ENCODE measurements around the gene KCNIP1. TPM values are rescaled to one million over a fixed set of nuclear protein-coding genes. Genes with fewer than 3 reads are reported as not detected.

KCNIP1 gene
- total and polyA plus RNA-seq, 8 donors, result 0.20 to 0.73 (median 0.31) TPM; not detected in 3

DNA sequence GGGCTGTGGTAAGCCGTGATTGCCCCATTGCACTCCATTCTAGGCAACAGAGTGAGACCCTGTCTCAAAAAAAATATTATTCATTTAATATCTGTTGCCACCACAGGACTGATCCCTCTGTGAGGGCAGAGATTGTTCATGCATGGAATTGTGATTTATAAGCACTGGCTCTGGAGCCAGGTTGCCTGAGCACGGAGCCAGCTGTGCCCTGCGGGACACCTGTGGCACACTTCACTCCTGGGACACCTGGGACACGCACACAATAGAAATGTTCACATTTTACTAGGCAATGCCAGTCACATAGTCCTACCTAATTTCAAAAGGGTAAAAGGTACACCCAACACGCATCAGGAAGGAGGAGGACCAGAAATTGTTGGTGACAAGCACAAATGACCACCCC, 196.7 kb downstream of the KCNIP1 start:
- Histone ChIP-seq H3K27ac (no peak overlapping the region), H3K27me3 (peaks cover 0 to 57% (median 0%) of the 10 kb centered on the region in 3 donors), H3K36me3 (no peaks in the 10 kb centered on the region), H3K9me3 (no peaks in the 10 kb centered on the region), H3K4me3 (no peak overlapping the region), H3K4me1 (no peaks in the 10 kb centered on the region)
- TF ChIP-seq POLR2AphosphoS5 (IDR thresholded peaks at IDR 0.05) (no peak), POLR2A (IDR thresholded peaks at IDR 0.05) (no peak), EP300 (IDR thresholded peaks at IDR 0.05) (no peak)
- TF ChIP-seq, protein P1, sequence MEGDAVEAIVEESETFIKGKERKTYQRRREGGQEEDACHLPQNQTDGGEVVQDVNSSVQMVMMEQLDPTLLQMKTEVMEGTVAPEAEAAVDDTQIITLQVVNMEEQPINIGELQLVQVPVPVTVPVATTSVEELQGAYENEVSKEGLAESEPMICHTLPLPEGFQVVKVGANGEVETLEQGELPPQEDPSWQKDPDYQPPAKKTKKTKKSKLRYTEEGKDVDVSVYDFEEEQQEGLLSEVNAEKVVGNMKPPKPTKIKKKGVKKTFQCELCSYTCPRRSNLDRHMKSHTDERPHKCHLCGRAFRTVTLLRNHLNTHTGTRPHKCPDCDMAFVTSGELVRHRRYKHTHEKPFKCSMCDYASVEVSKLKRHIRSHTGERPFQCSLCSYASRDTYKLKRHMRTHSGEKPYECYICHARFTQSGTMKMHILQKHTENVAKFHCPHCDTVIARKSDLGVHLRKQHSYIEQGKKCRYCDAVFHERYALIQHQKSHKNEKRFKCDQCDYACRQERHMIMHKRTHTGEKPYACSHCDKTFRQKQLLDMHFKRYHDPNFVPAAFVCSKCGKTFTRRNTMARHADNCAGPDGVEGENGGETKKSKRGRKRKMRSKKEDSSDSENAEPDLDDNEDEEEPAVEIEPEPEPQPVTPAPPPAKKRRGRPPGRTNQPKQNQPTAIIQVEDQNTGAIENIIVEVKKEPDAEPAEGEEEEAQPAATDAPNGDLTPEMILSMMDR (IDR thresholded peaks at IDR 0.05), result no peak
- no peak for DNase-seq
- intact Hi-C loops (cut with DNase I; ENCODE audit: low total_unique reads), result no loop called here
- 80 to 89% (median 84%) methylated on average over 5 of the region's 5 CpGs for WGBS, 5 donors

DNA sequence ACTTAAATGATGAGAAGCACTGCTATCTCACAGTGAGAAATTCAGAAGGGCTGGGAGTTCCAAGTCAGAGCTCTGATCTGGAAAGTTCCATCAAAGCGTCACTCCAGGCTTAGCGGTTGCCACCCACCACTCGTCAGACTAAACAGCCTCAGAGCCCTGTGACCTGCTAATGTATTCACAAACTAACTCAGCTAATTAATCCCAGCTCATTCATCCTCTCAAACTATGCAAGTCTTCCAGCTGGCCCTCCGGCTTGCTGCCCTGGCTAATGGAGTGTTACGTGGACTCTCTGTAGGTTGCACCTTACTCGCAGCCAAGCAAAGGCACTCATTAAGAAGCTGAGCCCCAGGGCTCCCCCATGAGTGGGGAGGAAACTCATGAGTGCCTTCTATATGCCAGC, 197.5 kb downstream of the KCNIP1 start:
- Histone ChIP-seq H3K27me3 (peaks cover 0 to 54% (median 0%) of the 10 kb centered on the region in 3 donors), H3K4me3 (no peak overlapping the region), H3K27ac (no peak overlapping the region), H3K36me3 (no peaks in the 10 kb centered on the region), H3K4me1 (no peaks in the 10 kb centered on the region), H3K9me3 (no peaks in the 10 kb centered on the region)
- no peak for DNase-seq
- WGBS, 5 donors, result 41 to 59% (median 43%) methylated on average over 6 of the region's 6 CpGs
- intact Hi-C loops (cut with DNase I; ENCODE audit: low total_unique reads), result no loop called here
- no peak for TF ChIP-seq EP300 (IDR thresholded peaks at IDR 0.05)
- TF ChIP-seq POLR2AphosphoS5 (IDR thresholded peaks at IDR 0.05), result no peak
- TF ChIP-seq, protein P1 (IDR thresholded peaks at IDR 0.05), result no peak
- no peak for TF ChIP-seq POLR2A (IDR thresholded peaks at IDR 0.05)

DNA sequence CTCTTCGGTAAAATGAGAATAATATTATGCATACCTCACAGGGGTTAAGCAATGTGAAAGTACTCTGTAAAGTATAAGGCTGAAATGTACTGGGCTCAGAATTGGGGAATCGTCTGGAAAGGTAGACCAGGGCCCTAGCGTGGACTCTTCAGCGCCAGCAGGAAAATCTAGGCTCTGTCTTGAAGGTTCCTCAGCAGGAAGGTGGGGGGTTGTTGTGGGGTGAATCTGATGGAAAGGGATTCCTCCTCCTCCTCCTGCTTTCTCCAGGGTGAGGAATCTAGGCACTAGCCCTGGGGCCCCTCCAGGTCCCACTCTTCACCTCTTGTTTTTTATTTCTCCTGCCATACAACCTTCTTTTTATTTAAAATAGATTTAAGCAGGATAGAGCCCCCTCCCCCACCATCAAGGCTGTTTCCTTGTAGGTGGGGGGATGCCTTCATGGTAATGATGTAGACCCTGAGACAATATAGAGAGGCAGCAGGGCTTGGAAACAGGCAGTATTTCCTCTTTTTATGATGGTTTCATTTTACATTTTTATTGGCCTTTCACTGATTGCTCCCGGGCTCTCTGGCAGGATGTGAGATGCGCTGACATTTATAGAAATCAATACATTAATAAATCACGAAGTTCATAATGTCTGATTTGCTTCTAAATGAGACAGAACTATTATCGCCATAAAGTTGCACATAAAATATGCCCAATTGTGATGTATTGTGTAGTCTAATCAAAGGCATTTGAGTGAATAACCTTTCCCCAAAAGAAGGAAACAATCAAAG, 200.8 kb downstream of the KCNIP1 start:
- intact Hi-C loops (cut with DNase I; ENCODE audit: low total_unique reads), result no loop called here
- Histone ChIP-seq H3K27me3 (peaks cover 0 to 30% (median under 1%) of the 10 kb centered on the region in 3 donors), H3K4me3 (no peak overlapping the region), H3K9me3 (peaks cover 0 to 6% (median 2%) of the 10 kb centered on the region in 4 donors), H3K36me3 (no peaks in the 10 kb centered on the region), H3K4me1 (no peaks in the 10 kb centered on the region), H3K27ac (no peak overlapping the region)
- no peak for TF ChIP-seq POLR2A (IDR thresholded peaks at IDR 0.05)
- TF ChIP-seq POLR2AphosphoS5 (IDR thresholded peaks at IDR 0.05), result no peak
- no peak for TF ChIP-seq EP300 (IDR thresholded peaks at IDR 0.05)
- TF ChIP-seq, protein P1 (IDR thresholded peaks at IDR 0.05), result no peak
- WGBS, 5 donors, result 71 to 80% (median 72%) methylated on average over 7 to 8 of the region's 8 CpGs
- DNase-seq, result no peak

DNA sequence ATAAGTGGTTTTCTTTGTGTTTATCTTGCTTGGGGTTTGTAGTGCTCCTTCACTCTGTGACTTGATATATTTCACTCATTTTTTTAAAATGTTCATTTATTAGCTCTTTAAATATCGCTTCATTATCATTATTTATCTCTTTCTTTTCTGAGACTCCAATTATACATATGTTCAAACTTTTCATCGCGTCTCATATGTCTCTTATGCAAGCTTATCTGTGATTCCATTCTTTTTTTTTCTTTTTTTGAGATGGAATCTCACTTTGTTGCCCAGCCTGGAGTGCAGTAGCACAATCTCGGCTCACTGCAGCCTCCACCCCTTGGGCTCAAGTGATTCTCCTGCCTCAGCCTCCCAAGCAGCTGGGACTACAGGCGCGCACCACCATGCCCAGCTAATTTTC, 205.8 kb downstream of the KCNIP1 start:
- Histone ChIP-seq H3K27me3 (peaks cover 0 to 20% (median 4%) of the 10 kb centered on the region in 3 donors), H3K9me3 (peaks cover 0 to 13% (median 5%) of the 10 kb centered on the region in 4 donors), H3K36me3 (no peaks in the 10 kb centered on the region), H3K27ac (no peak overlapping the region), H3K4me3 (no peak overlapping the region), H3K4me1 (no peaks in the 10 kb centered on the region)
- DNase-seq, result no peak
- intact Hi-C loops (cut with DNase I; ENCODE audit: low total_unique reads), result no loop called here
- WGBS, 5 donors, result 59 to 89% (median 77%) methylated on average over 6 of the region's 6 CpGs
- no peak for TF ChIP-seq POLR2A (IDR thresholded peaks at IDR 0.05)
- TF ChIP-seq, protein P1 (IDR thresholded peaks at IDR 0.05), result no peak
- no peak for TF ChIP-seq POLR2AphosphoS5 (IDR thresholded peaks at IDR 0.05)
- no peak for TF ChIP-seq EP300 (IDR thresholded peaks at IDR 0.05)

All from stomach (tissue), 9 donors.